GM21529 (cell line): ENCODE measurements around the gene TH.

Source experiments
- ATAC-seq: cut with Tn5 transposase; IDR thresholded peaks from one replicate; pipeline ENCODE4 v1.9.1; 2021; ENCODE audit not compliant: unreplicated experiment

TH gene

GRCh38 chr11:2171591-2172003, at the start of gene TH:
Gene TH, minus strand, starts transcription at chr11:2171815. Its CDS starts 29 bp downstream, at chr11:2171786.
- ATAC-seq = no peak

- ATAC-seq = no peak
Measured at GRCh38 chr11:2221024-2221423, 49.4 kb upstream of the TH start.

DNA sequence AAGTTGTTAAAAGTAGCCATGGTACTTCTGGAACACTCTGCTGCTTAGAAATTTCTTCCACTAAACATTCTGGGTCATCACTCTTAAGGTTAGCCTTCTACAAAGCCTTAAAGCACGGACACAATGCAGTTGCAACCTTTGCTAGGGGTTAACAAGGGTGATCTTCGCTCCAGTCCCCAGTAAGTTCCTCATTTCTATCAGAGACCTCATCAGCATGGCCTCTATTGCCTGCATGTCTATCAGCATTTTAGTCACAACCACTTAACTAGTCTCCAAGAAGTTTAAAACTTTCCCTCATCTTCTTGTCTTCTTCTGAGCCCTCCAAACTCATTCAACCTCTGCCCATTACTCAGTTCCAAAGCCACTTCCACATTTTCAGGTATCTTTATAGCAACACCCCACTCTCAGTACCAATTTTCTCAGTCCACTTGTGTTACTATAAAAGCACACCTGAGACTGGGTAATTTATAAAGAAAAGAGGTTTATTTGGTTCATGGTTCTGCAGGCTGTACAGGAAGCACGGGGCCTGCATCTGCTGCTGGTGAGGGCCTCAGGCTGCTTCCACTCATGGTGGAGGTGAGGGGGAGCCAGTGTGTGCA, 48.7 kb upstream of the TH start:
- ATAC-seq = no peak

- ATAC-seq = no peak
Measured at GRCh38 chr11:2219318-2220017, 47.9 kb upstream of the TH start.

DNA sequence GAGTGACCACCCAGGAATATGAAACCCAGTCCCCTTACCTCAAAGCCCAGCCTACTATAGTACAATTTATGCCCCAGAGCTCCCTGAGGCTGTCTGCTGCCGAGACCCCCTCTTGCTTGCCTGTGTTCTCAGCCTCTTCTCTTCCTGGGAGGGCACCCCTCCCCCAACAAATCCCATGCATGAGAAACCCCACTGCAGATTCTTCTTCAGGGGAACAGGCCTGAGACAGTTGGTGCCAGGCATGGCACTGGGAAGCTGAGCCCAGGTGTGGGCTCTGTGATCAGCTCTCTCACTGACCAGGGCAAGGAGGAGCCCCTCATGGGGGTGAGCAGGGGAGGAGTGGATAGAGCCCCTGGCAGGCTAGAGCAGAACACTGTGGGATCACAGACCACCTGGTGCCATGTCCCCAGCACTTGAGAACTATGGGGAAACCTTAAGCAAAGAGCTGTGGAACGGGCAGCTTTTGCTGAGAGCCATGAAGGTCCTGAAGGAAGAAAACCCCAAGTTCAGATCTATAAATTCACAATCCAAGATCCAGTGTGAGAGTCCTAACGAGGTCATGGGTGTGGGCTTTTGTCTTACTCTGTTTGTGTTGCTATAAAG, 46.5 kb upstream of the TH start:
- no peak for ATAC-seq

DNA sequence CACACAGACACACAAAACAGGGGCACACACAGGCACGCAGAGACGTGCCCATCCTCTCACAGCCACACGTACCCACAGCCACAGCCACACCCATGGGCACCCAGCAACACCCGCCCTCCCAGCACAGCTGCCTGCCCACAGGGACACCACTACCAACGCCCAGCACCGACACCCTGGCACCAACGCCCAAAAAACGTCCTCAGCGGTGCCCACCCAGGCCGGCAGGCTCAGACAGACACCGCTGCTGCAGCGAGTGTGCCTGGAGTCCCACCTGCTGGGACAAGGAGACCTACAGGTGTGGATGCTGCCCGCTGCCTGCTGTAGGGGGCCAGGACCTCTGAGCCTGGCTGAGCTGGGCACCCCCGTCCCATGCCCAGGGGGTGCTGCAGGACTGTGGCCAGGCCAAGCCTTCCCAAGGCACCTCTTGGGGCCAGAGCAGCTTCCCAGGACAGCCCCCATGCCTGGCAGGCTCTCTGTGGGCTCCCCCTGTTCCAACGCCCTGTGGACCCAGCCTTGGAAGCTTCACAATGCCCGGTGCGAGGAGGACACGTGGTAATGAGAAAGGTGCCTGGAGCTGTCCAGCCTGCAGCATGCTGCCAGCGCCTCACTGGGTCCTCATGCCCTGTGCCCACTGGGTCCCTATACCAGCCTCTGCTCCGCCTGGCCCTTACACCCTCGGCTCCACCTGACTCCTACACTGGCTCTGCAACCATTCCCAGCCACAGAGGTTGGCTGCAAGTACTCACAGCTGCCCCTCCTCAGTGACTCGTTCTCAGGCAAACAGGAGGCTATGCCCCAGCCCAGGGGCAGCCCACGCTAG, 45.8 kb upstream of the TH start:
- no peak for ATAC-seq

- no peak for ATAC-seq
Measured at GRCh38 chr11:2216400-2217064, 44.9 kb upstream of the TH start.

DNA sequence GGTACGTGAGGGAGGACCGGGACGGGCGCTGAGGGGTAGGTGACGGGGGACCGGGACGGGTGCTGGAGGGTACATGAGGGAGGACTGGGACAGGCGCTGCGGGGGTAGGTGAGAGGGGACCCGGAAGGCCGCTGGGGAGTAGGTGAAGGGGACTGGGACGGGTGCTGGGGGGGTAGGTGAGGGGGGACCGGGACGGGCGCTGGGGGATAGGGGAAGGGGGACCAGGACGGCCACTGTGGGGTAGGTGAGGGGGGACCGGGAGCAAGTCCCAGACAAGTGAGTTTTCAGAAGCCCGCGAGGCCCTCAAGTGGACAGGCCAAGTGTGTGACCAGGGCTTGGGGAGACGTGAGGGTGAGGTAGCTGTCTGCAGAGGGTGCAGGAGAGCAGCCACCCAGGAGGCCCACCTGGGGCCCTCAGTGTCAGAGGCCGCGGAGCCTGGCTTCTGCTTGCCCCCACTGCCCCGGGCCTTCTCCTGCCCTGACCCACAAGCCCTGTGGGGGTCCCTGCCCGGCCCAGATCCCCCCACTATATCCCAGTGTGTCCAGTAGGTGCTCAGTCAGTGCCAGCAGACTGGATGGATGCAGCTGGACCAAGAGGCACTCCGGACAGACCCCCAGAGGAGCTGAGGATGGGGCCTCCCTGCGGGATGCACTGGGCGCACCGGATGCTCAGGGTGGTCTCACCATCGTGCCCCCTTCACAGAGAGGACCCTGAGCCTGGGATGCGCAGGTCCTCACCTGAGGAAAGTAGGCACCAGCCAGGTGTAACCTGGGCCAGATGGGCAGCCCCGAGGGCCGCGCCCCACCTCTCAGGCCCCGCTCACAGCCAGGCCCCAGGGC, 44.2 kb upstream of the TH start:
- ATAC-seq = no peak

DNA sequence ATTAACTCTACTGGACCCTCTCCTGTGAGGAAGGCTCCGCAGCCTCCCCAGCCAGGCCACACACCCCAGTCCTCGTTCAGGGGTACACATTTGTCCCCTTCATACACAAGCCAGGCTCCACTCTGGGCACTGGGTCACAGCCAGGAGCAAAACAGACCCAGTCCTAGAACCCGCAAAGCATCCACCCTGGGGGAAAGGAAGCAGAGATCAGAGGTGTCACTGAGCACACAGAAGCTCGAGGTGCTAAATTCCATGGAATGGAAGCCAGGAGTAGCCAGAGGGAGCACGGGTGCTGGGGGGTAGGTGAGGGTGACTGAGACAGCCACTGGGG, 43.6 kb upstream of the TH start:
- ATAC-seq = no peak

- no peak for ATAC-seq
Measured at GRCh38 chr11:2214527-2215229, 43.1 kb upstream of the TH start.

- no peak for ATAC-seq
Measured at GRCh38 chr11:2213890-2214526, 42.4 kb upstream of the TH start.

GRCh38 chr11:2213384-2213842, 41.8 kb upstream of the TH start:
- ATAC-seq = no peak

DNA sequence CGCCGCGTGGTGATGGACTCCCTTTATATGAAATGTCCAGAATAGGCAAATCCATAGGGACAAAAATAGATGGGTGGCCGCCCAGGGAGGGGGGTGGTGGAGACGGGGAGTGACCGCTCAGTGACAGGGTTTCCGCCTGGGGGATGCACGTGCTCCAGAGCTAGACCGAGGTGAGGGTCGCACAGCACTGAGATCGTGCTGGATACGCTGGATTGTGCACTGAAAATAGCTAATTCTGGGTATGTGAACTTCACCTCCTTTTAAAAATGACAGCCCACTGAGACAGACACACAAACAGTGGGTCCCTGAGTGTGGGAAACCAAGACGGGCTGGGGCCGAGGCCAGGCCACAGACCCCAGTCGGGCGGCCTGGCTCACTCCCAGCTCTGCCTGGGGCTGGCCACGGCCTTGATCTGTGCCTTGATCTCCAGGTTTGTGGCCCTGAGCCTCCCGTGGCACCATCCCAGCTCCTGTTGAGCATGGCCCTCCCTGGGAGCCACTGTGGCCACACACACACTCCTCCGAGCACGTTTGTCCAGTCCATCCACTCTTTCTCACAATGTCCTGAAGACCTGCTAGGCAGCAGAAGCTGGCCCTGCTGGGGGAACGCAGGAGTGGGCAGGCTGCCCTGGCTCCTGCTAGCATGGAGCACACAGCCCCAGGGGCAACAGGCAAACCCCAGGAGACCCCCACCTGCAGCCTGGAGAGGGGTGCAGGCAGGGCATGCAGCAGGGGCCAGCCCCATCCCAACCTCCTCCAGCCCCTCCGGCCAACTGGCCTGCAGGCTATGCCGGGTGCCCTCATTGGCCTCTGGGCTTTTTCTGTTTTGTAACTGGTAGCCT, 41.0 kb upstream of the TH start:
- ATAC-seq = no peak

DNA sequence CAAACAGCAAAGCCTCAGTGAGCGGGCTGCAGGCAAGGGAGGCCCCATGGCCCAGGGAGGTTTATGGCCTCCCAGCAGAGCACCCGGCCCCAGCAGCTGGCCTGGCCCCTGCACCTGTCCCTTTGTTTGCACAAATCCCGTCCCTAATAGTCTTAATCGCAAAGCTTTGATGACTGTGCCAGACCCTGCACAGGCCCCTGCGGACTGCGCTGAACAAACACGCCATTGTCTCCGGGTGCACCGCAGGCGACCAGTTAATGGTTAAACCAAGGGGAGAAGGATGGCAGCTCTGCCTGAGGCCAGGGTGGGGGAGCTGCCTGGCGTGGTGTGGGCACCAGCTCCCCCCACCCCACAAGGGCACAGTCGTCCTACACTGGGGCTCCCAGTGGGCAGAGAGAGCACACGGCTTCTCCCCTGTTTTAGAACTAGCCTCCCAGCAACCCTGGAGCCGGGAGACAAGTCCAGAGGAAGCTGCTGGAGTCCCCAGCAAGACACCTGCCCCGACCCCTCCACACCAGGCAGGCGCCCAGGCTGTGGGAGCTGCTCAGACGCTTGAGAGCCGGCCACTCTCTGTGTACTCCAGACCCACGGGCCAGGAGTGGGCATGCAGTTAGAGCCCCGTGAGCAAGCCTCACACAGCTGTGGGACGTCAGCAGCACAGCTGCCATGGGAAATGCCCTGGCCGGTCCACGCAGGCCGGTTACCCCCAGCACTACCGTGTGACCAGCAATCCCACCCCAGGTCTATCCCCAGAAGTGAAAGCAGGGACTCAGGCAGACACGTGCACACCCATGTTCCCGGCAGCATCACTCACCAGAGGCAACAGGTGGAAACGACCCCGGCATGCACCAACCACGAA, 39.7 kb upstream of the TH start:
- ATAC-seq = no peak

DNA sequence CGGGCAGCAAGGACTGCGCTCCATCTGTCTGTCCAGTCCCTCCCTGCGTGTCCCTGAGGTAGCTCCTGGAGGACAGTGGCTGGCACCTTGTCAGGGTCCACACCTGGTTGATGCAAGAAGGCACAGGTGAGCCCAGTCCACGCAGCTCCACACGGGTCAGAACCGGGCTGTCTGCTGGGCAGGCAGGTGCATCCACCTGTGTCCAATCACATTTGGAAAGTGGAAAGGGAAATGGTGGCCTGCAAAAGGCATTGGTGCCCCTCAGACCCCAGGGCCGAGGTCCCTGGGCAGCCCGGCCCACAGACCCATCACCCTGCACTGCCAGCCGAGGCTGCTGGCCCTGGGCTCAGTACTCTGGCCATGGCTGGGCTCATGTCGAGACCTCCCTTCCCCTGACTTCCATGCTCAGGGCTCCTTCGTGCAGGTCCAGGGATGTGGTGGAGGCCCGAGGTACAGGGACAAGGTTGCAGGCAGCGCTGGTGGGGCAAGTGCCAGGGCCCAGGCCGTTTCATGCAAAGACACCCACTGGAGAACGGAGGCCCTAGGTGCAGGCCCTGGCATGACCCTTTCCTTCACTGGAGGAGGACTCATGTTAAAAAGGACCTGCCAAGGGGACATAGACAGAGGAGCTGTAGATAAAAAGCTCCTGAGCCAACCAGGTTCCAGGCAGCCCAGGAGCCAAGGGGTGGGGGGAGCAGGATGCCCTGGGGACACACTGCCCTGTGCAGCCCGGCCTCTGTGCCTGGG, 38.9 kb upstream of the TH start:
- no peak for ATAC-seq

DNA sequence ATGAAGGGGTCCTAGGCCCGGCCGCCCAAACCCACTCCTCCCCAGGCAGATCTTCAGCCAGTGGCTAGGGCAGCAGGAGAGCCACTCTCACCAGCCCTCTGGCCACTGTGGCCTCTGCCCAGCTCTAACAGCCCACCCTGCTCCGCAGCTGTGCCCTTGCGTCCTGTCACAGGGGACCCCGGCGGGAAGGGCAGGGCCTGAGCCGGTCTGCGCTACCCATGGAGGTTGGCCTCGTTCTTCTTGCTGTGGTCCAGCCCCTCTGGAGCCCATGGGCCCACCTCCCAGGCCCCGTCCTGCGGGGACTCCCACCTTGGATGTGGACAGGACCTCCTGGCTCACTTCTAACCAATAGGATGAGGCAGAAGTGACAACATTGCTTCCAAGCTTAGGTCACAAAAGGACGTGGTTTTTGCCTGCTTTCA, 38.3 kb upstream of the TH start:
- ATAC-seq = no peak

- no peak for ATAC-seq
Measured at GRCh38 chr11:2209370-2209801, 37.8 kb upstream of the TH start.
